Left renal cortex interstitium (tissue), 4 donors: Measurements from ENCODE around the gene MCUB. TPM values are rescaled to one million over a fixed set of nuclear protein-coding genes. Genes with fewer than 3 reads are reported as not detected.
"Not testable (repeated sequence)": the region's sequence is repeated elsewhere in the genome, so short reads cannot be mapped to it uniquely, and the experiment has no call there.

Source experiments
- DNase-seq, 4 donors: peaks; one replicate each; pipeline ENCODE4 v3.0.0-alpha.2; 2013; ENCODE audit warnings: low read depth in 4 of 4, low spot score in 2 of 4, missing footprints in 1 of 4
- polyA plus RNA-seq, 4 donors: library from polyadenylated mRNA; unstranded; fragments of 120-200 nt; gene quantifications; one replicate each; pipeline ENCODE4 v1.2.1, GENCODE V29; 2013; ENCODE audit not compliant: insufficient read length in 4 of 4

MCUB gene
- polyA plus RNA-seq, 4 donors = 8.9 to 10.3 (median 9.6) TPM

GRCh38 chr4:109675181-109675580 is 115.1 kb downstream of the MCUB start:
- no peak for DNase-seq

GRCh38 chr4:109675843-109676242 is 115.8 kb downstream of the MCUB start:
- no peak for DNase-seq

- no peak for DNase-seq
These were observed 116.8 kb downstream of the MCUB start for GRCh38 chr4:109676886-109677285.

GRCh38 chr4:109678472-109678871 is 118.4 kb downstream of the MCUB start:
- DNase-seq = not testable (repeated sequence)

- DNase-seq = not testable (repeated sequence)
These were observed 118.9 kb downstream of the MCUB start for GRCh38 chr4:109678925-109679324.

- DNase-seq = no peak
These were observed 122.8 kb downstream of the MCUB start for GRCh38 chr4:109682875-109683274.

GRCh38 chr4:109683621-109684253 is 123.7 kb downstream of the MCUB start:
- no peak for DNase-seq

GRCh38 chr4:109684727-109685126 is 124.7 kb downstream of the MCUB start:
- DNase-seq = no peak

- DNase-seq = no peak
These were observed 130.8 kb downstream of the MCUB start for GRCh38 chr4:109690690-109691410.

- no peak for DNase-seq
These were observed 131.4 kb downstream of the MCUB start for GRCh38 chr4:109691411-109691920.

GRCh38 chr4:109698656-109699055 is 138.6 kb downstream of the MCUB start:
- no peak for DNase-seq

- DNase-seq = no peak
These were observed 139.6 kb downstream of the MCUB start for GRCh38 chr4:109699553-109700225.

- peak; percentile 9 to 43 (median 26) for DNase-seq
These were observed 141.7 kb downstream of the MCUB start for GRCh38 chr4:109701566-109702410.

GRCh38 chr4:109702950-109703663 is 143.1 kb downstream of the MCUB start, which contains the start of gene CASP6:
Gene CASP6, minus strand, starts transcription at chr4:109703445. Its CDS starts 50 bp downstream, at chr4:109703395.
- DNase-seq = peak; percentile 63 to 72 (median 67)

GRCh38 chr4:109703664-109704361 is 143.8 kb downstream of the MCUB start:
- peak in 3 of 4 donors; percentile 15 to 41 (median 37) for DNase-seq

GRCh38 chr4:109708435-109708834 is 148.4 kb downstream of the MCUB start:
- no peak for DNase-seq

- DNase-seq = no peak
These were observed 148.9 kb downstream of the MCUB start for GRCh38 chr4:109708990-109709389.

- no peak for DNase-seq
These were observed 153.5 kb downstream of the MCUB start for GRCh38 chr4:109713500-109713899.

- DNase-seq = no peak
These were observed 158.7 kb downstream of the MCUB start for GRCh38 chr4:109718759-109719158.
